Cerebellar cortex (tissue), 1 donor: Measurements from ENCODE around the gene HSPA1B.
"Not testable (repeated sequence)": the region's sequence is repeated elsewhere in the genome, so short reads cannot be mapped to it uniquely, and the experiment has no call there.

Experiments
- DNase-seq: peaks from one replicate; pipeline ENCODE4 v3.0.0-alpha.2; 2015; ENCODE audit warnings: low spot score

HSPA1B gene

GRCh38 chr6:31829633-31830283 lies 2.2 kb downstream of the HSPA1B start:
- DNase-seq: peak; percentile 82

GRCh38 chr6:31830886-31831335 lies 3.4 kb downstream of the HSPA1B start:
- no peak for DNase-seq

GRCh38 chr6:31831350-31832215 lies 4.0 kb downstream of the HSPA1B start:
- no peak for DNase-seq

GRCh38 chr6:31834367-31835250 lies 7.1 kb downstream of the HSPA1B start:
- peak; percentile 89 for DNase-seq

GRCh38 chr6:31836047-31836473 lies 8.5 kb downstream of the HSPA1B start:
- no peak for DNase-seq

- no peak for DNase-seq
Measured at GRCh38 chr6:31836474-31837368, 9.2 kb downstream of the HSPA1B start.

GRCh38 chr6:31837369-31838113 lies 10.0 kb downstream of the HSPA1B start:
- DNase-seq: no peak

- not testable (repeated sequence) for DNase-seq
Measured at GRCh38 chr6:31838114-31838553, 10.6 kb downstream of the HSPA1B start.

GRCh38 chr6:31838968-31839367 lies 11.4 kb downstream of the HSPA1B start:
- no peak for DNase-seq

- DNase-seq: not testable (repeated sequence)
Measured at GRCh38 chr6:31839779-31840126, 12.2 kb downstream of the HSPA1B start.

GRCh38 chr6:31842053-31842452 lies 14.5 kb downstream of the HSPA1B start:
- DNase-seq: no peak

GRCh38 chr6:31844507-31844906 lies 17.0 kb downstream of the HSPA1B start:
- no peak for DNase-seq

- DNase-seq: no peak
Measured at GRCh38 chr6:31847276-31847978, 19.9 kb downstream of the HSPA1B start.

- DNase-seq: no peak
Measured at GRCh38 chr6:31850765-31851484, 23.4 kb downstream of the HSPA1B start.

- no peak for DNase-seq
Measured at GRCh38 chr6:31851485-31851832, 23.9 kb downstream of the HSPA1B start.

- DNase-seq: not testable (repeated sequence)
Measured at GRCh38 chr6:31851980-31852718, 24.6 kb downstream of the HSPA1B start.

- DNase-seq: not testable (repeated sequence)
Measured at GRCh38 chr6:31857774-31858173, 30.2 kb downstream of the HSPA1B start.

- DNase-seq: no peak
Measured at GRCh38 chr6:31858707-31859106, 31.2 kb downstream of the HSPA1B start.
